AG04450 (cell line): ENCODE results near the gene TTLL11. TPM values are rescaled to one million over a fixed set of nuclear protein-coding genes. Genes with fewer than 3 reads are reported as not detected.

Source experiments
- CTCF ChIA-PET: fragments of 300-600, 350-600 bp; formaldehyde crosslinking; extraction: SDS; loops from one replicate; lab custom pipeline; 2022; ENCODE audit warnings: antibody characterized with exemption, inconsistent platforms; lab: Charles Lee
- POLR2A ChIA-PET: fragments of 350-600 bp; formaldehyde crosslinking; extraction: SDS; loops from one replicate; lab custom pipeline; 2021; ENCODE audit warnings: antibody characterized with exemption, inconsistent platforms; lab: Yijun Ruan, JAX
- DNase-seq: peaks from one replicate; pipeline ENCODE4 v3.0.0-alpha.2; 2011; ENCODE audit warnings: low read depth, low spot score
- H3K27ac ChIP-seq: one replicate; pipeline ENCODE4 v1.5.1; 2012; ENCODE audit warnings: low read depth, low read length, control low read depth
- H3K27me3 ChIP-seq: one replicate; pipeline ENCODE4 v1.6.0; 2012; ENCODE audit warnings: low read length; ENCODE audit not compliant: control insufficient read depth, insufficient read depth
- H3K4me3 ChIP-seq: 2 replicates; pipeline ENCODE4 v1.5.1; 2011; ENCODE audit warnings: mild to moderate bottlenecking, low read depth, low read length, control low read depth
- H3K9me3 ChIP-seq: 2 replicates; pipeline ENCODE4 v1.5.1; 2012; ENCODE audit warnings: low read length; ENCODE audit not compliant: control insufficient read depth, insufficient read depth
- CTCF ChIP-seq: IDR thresholded peaks from 2 replicates; pipeline ENCODE4 v1.5.1; 2011; ENCODE audit warnings: low read depth, low read length, control low read depth, inconsistent platforms
- polyA plus RNA-seq: library from polyadenylated mRNA; depleted of rRNA; stranded (reverse); fragments of >200 nt; gene quantifications from 2 replicates; pipeline ENCODE4 v1.2.3, GENCODE V29; 2011

Gene TTLL11
- polyA plus RNA-seq, 1 experiment, result 4.6 TPM

- ChIA-PET CTCF (no interaction called here), POLR2A (no interaction called here)
- Histone ChIP-seq H3K9me3 (no peaks in the 10 kb centered on the region), H3K27ac (no peak overlapping the region), H3K27me3 (no peaks in the 10 kb centered on the region), H3K4me3 (no peak overlapping the region)
- TF ChIP-seq CTCF, result no peak
- DNase-seq, result no peak
Observed at GRCh38 chr9:122015170-122015821, 77.8 kb downstream of the TTLL11 start.

GRCh38 chr9:122011818-122012498, 81.2 kb downstream of the TTLL11 start:
- Histone ChIP-seq H3K4me3 (no peak overlapping the region), H3K27ac (no peak overlapping the region), H3K27me3 (no peaks in the 10 kb centered on the region), H3K9me3 (no peaks in the 10 kb centered on the region)
- ChIA-PET POLR2A (no interaction called here), CTCF (interaction anchor here (0.6 to 3.1 kb wide), 3 partner anchors 13 to 466 kb away, joined by 3 to 8 read pairs (median 5); no protein-coding TSS in a partner anchor)
- no peak for TF ChIP-seq CTCF
- no peak for DNase-seq

- CTCF ChIA-PET, result interaction anchor here (0.7 kb wide), 1 partner anchor 87 kb away, joined by 3 read pairs; no protein-coding TSS in a partner anchor
- H3K27me3 ChIP-seq, result no peaks in the 10 kb centered on the region
Observed at GRCh38 chr9:122008559-122008958, 84.5 kb downstream of the TTLL11 start.

GRCh38 chr9:122007837-122008236, 85.3 kb downstream of the TTLL11 start:
- CTCF ChIA-PET, result interaction anchor here (1.0 kb wide), 1 partner anchor 273 kb away, joined by 7 read pairs; no protein-coding TSS in a partner anchor
- Histone ChIP-seq H3K27me3 (no peaks in the 10 kb centered on the region), H3K9me3 (no peaks in the 10 kb centered on the region), H3K4me3 (no peak overlapping the region), H3K27ac (no peak overlapping the region)
- no peak for DNase-seq
- POLR2A ChIA-PET, result no interaction called here
- no peak for TF ChIP-seq CTCF

More at GRCh38 chr9:122008559-122008958, 84.5 kb downstream of the TTLL11 start:
- no peak overlapping the region for H3K27ac ChIP-seq
- no peak overlapping the region for H3K4me3 ChIP-seq
- no peaks in the 10 kb centered on the region for H3K9me3 ChIP-seq
- POLR2A ChIA-PET, result no interaction called here
- no peak for TF ChIP-seq CTCF
- no peak for DNase-seq

- no peak for DNase-seq
- Histone ChIP-seq H3K4me3 (no peak overlapping the region), H3K27me3 (no peaks in the 10 kb centered on the region), H3K27ac (no peak overlapping the region), H3K9me3 (no peaks in the 10 kb centered on the region)
- TF ChIP-seq CTCF, result peak; percentile 60
- CTCF ChIA-PET, result interaction anchor here (0.6 to 1.4 kb wide), 6 partner anchors 8 to 494 kb away, joined by 3 to 5 read pairs (median 4); no protein-coding TSS in a partner anchor
- POLR2A ChIA-PET, result no interaction called here
Observed at GRCh38 chr9:122005597-122005996, 87.5 kb downstream of the TTLL11 start.
